Measurements from ENCODE around the gene CILP. TPM values are rescaled to one million over a fixed set of nuclear protein-coding genes. Genes with fewer than 3 reads are reported as not detected.

The CILP gene
- total RNA-seq, 1 donor = 0.21 TPM

DNA sequence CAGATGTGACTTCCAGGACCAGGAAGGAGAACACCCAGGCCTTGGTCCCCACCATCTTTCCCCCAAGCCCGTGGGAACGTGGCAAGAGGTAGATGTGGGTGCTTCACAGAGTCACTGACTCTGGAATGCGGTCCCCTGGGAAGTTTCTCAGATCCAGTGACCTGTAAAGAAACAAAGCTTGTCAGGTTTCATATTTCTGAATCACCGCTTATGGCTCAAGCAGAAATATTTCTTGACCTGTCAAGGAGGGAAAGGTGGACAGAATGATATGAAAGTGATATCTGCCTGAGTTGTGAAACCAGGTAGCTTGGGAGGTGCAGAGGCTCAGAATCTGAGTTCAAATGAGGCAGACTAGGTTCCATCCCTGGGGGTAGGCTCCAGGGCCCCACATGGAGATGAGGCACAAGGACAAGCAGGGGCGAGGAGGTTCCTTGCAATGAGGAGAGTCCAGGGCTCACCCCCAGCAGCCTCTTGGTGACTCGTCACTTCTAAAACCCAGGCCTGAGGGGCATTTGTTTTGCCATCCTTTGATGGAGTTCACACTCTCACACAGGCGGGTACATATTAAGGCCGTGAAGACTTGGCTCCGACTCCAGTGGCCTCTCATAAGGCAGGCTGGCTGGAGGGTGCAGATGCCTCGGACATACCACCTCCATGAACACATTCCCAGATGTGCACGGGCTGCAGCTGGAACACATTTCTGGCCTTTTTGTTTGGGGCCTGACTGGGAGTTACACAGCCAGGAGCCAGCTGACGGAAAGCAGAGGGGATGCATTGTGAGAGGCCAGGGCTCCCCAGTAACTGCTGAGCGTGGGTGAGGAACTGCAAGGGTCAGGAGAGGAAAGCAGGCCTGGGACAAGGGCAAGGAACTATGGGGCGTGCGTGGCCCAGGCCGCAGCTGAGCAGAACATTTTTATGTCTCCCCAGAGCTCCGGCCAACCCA, 1.3 kb downstream of the CILP start:
- no peaks in the 10 kb centered on the region for H3K27me3 ChIP-seq (ENCODE audit: insufficient read depth, low read length)
- H3K4me3 ChIP-seq (ENCODE audit: low read length) = no peak overlapping the region
- H3K9me3 ChIP-seq (ENCODE audit: low read depth, low read length) = no peaks in the 10 kb centered on the region
- H3K4me1 ChIP-seq (ENCODE audit: insufficient read depth, low read length) = no peaks in the 10 kb centered on the region

DNA sequence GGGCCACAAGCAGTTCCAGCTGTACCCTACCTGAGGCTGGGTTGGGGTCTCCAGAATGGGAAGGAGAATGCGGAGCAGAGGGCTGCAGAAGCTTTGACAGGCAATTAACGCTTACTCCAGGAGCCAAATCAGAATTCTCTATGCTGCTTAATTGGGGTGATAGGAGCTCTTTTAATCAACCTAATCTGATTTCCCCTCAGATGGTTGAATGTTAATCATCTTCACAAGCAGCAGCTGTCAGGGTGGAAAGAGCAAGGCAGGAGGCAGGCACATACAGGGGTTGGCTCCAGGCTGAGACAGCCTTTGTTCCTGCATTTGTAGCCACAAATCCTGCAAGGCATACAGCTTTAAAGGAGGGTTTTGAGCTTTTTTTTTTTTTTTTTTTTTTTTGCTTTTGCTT, 2.6 kb downstream of the CILP start:
- Histone ChIP-seq H3K27me3 (ENCODE audit: insufficient read depth, low read length) (no peaks in the 10 kb centered on the region), H3K9me3 (ENCODE audit: low read depth, low read length) (no peaks in the 10 kb centered on the region), H3K4me3 (ENCODE audit: low read length) (no peak overlapping the region), H3K4me1 (ENCODE audit: insufficient read depth, low read length) (no peaks in the 10 kb centered on the region)

DNA sequence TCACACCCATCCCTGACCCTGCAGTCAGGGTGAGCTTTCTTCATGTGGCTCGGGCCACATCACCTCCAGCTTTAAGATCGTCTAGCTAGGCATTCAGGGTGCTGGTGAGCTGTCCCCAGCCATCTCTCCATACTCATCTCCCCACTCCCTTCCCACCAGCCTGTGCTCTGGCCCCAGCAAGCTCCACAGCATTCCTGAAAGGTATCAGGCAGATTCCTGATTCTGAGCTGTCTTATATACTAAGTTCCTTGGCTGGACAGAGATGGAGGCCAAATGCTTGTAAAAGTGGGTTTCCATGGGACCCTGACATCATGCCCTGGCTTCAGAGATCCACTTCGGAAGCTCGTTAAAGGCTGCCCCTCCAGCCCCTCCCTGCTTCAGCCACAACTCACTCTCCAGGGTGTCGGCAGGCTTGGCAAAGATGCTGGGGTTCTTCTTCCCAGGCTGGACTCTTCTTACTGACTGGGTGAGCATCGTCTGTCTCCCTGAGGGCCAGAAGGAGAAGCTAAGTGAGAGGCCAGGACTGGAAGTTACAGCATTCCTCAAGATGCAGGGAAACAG, 3.9 kb downstream of the CILP start:
- no peak overlapping the region for H3K4me3 ChIP-seq (ENCODE audit: low read length)
- no peaks in the 10 kb centered on the region for H3K27me3 ChIP-seq (ENCODE audit: insufficient read depth, low read length)
- no peaks in the 10 kb centered on the region for H3K4me1 ChIP-seq (ENCODE audit: insufficient read depth, low read length)
- no peaks in the 10 kb centered on the region for H3K9me3 ChIP-seq (ENCODE audit: low read depth, low read length)

DNA sequence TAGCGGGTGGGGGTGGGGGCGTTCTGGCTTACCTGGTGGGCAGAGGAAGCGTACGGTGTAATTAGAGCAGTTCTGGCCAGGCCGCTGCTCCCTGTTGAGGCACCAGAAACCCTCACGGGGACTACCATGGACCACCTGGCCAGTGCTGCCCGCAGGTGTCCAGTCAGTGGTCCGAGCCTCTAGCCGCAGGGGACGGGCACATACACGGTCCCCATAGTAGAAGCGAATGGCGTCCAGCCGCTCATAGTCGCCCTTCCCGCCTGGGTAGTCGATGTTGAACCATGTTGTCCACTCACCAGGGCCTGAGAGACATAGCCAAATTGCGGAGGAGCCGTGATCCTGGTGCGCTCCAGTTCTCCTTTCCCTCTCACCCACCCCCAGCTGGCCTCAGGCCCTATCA, 4.5 kb downstream of the CILP start:
- Histone ChIP-seq H3K9me3 (ENCODE audit: low read depth, low read length) (no peaks in the 10 kb centered on the region), H3K4me3 (ENCODE audit: low read length) (no peak overlapping the region), H3K4me1 (ENCODE audit: insufficient read depth, low read length) (no peaks in the 10 kb centered on the region), H3K27me3 (ENCODE audit: insufficient read depth, low read length) (no peaks in the 10 kb centered on the region)

DNA sequence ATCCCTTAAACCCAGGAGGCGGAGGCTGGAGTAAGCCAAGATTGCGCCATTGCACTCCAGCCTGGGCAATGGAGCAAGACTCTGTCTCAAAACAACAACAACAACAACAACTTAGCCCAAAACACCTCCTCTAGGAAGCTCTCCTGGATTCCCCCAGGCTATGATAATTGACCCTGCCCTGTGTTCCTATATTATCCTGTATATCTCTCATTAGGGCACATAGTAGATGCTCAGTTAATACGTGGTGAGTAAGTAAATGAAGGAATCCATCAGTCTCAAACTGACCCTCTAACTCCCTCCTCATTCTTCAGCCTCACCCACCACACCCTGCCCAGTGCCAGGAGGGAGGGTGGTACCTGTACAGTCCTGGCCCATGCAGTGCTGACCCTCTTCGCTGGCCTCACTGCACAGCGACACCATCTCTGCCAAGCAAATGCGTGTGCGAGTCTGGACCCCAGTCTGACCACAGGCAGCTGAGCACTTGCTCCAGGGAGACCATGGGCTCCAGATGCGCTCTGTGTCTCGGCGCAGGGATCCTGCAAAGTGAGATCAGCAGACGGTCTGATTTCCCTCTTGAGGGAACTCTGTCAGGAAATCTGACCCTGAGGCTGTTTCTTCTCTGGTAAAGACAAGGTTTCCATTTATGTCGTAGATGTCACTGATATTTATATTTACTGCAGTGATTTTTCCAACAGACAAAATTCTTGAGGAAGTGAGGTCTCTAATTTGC, 6.2 kb downstream of the CILP start:
- H3K4me3 ChIP-seq (ENCODE audit: low read length) = no peak overlapping the region
- no peaks in the 10 kb centered on the region for H3K4me1 ChIP-seq (ENCODE audit: insufficient read depth, low read length)
- no peaks in the 10 kb centered on the region for H3K27me3 ChIP-seq (ENCODE audit: insufficient read depth, low read length)
- H3K9me3 ChIP-seq (ENCODE audit: low read depth, low read length) = no peaks in the 10 kb centered on the region

DNA sequence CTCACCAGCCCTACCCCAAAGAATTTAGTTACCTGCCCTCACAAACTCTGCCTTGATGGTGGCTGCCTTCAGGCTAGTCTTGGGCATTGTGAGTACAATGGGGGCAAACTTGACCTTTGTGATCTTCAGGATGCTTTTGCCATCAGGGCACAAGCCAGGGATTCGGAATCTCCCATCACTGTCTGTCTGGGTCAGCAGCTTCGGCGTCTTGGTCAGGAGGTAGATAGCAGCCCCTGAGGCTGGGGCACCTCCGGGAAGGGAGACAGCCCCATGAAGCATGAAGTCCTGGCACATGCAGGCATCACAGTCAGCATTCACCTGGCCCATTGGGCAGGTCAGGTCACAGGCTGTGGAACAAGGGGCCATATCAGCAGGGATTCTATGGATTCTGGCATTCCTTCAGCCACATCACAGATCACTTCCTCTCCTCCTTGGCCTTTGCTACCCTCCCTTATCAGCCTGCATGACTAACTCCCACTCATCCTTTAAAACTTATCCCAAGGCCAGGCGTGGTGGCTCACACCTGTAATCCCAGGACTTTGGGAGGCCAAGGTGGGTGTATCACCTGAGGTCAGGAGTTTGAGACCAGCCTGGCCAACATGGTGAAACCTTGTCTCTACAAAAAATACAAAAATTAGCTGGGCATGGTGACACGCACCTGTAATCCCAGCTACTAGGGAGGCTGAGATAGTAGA, 6.9 kb downstream of the CILP start:
- Histone ChIP-seq H3K27me3 (ENCODE audit: insufficient read depth, low read length) (no peaks in the 10 kb centered on the region), H3K4me3 (ENCODE audit: low read length) (no peak overlapping the region), H3K9me3 (ENCODE audit: low read depth, low read length) (no peaks in the 10 kb centered on the region), H3K4me1 (ENCODE audit: insufficient read depth, low read length) (no peaks in the 10 kb centered on the region)

DNA sequence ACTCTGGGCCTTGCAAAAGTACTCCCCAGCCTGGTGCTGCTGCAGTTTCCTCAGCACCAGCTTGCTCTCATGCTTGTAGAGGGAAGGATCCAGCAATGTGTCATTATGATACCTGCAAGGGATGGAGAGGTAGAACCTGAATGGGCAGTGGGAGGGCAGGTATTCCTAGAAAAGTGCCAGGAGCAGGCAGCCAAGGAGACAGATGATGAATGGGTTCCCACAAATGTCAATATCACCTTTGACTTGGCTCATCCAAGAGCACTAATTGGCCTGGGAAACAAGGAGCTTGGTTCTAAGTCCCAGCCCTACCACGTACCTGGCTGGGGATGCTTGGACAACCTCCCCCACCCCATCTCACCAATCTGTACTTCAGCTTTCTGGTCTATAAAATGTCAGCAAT, 9.4 kb downstream of the CILP start:
- Histone ChIP-seq H3K9me3 (ENCODE audit: low read depth, low read length) (no peaks in the 10 kb centered on the region), H3K4me3 (ENCODE audit: low read length) (no peak overlapping the region), H3K27me3 (ENCODE audit: insufficient read depth, low read length) (no peaks in the 10 kb centered on the region), H3K4me1 (ENCODE audit: insufficient read depth, low read length) (no peaks in the 10 kb centered on the region)

DNA sequence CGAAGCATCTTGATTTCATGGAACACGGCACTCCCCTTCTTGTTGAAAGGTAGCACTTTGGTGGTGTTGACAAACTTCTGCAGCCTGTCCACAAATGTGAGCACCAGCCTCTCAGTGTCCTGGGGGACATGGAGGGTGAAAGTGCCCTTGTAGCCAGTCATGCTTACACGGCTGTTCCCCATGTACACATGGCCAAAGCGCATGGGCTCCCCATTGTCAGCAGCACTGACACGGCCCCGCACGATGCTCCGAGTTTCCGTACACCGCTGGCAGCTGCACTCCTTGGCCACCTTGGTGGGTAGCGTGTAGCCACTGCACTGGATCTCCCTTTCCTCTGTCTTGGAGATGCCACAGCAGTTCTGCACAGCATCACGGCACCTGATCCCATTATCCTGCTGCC, 12.7 kb downstream of the CILP start:
- no peaks in the 10 kb centered on the region for H3K9me3 ChIP-seq (ENCODE audit: low read depth, low read length)
- no peaks in the 10 kb centered on the region for H3K4me1 ChIP-seq (ENCODE audit: insufficient read depth, low read length)
- no peaks in the 10 kb centered on the region for H3K27me3 ChIP-seq (ENCODE audit: insufficient read depth, low read length)
- H3K4me3 ChIP-seq (ENCODE audit: low read length) = no peak overlapping the region

DNA sequence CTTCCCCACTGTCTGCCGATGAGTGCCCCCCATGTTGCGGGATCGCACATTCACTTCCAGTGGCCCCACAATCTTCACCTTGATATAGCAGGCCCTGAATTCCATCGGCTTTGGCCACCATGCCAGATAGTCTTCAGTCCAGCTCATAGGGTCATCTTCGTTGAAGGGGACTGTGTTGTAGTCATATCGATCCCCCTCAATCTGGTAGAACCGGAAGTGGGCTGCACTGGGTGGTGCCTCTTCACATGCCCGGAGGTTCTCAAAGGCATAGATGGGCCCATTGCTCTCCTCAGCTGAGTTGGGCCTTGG, 14.0 kb downstream of the CILP start:
- Histone ChIP-seq H3K9me3 (ENCODE audit: low read depth, low read length) (no peaks in the 10 kb centered on the region), H3K4me1 (ENCODE audit: insufficient read depth, low read length) (no peaks in the 10 kb centered on the region), H3K4me3 (ENCODE audit: low read length) (no peak overlapping the region), H3K27me3 (ENCODE audit: insufficient read depth, low read length) (no peaks in the 10 kb centered on the region)

DNA sequence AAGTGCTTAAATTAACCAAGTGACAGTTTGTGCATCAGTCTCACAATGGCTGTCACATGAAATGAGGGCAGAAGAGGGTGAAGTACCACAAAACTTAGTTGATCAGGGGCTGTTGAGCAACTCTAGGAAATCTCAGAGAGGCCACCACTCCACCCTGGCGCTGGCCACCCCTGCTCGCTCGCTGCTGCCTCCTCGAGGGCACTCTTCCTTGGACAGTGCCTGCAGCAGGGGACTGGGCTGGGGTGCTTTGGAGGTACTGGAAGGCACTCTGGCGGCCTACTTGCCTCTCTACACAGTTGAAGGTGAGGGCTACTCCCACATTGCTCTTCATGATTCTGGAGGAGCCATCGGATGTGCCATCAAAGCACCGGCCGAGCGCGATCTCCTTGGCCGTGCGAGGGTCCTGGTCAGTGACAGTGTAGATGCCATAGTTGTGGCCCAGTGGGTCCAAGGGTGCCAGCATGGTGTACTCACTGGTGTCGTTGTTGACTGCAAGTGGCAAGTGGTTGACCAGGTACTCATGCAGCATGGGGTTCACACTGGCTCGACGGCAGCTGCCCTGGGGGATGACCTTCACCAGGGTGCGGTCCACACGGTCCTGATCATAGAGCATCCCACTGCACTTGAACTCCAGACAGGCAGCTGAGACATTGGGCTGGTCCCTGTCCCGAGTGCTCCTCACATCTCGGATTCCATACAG, 14.5 kb downstream of the CILP start:
- H3K4me1 ChIP-seq (ENCODE audit: insufficient read depth, low read length) = no peaks in the 10 kb centered on the region
- H3K27me3 ChIP-seq (ENCODE audit: insufficient read depth, low read length) = no peaks in the 10 kb centered on the region
- no peaks in the 10 kb centered on the region for H3K9me3 ChIP-seq (ENCODE audit: low read depth, low read length)

DNA sequence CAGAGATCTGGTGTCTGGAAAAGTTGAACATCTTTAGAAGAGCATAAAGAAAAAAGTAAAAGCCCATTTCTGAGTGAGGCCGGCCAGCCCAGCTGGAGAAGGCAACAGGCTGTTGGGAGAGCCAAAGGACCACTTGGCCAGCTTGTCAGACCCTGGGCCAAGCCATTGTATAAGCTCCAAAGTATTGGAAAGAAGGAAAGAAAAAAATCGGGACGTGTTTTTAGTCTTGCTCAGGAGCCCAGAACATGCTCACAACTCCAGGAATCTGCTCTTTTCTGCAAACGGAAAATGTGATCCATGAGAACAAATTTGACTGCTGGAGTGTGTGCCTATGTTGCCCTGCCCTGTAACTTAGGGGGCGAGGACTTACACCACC, 15.7 kb downstream of the CILP start:
- H3K4me1 ChIP-seq (ENCODE audit: insufficient read depth, low read length) = no peaks in the 10 kb centered on the region
- no peaks in the 10 kb centered on the region for H3K9me3 ChIP-seq (ENCODE audit: low read depth, low read length)
- H3K27me3 ChIP-seq (ENCODE audit: insufficient read depth, low read length) = no peaks in the 10 kb centered on the region
- H3K4me3 ChIP-seq (ENCODE audit: low read length) = no peak overlapping the region

More for the DNA sequence above, 14.5 kb downstream of the CILP start:
- no peak overlapping the region for H3K4me3 ChIP-seq (ENCODE audit: low read length)

DNA sequence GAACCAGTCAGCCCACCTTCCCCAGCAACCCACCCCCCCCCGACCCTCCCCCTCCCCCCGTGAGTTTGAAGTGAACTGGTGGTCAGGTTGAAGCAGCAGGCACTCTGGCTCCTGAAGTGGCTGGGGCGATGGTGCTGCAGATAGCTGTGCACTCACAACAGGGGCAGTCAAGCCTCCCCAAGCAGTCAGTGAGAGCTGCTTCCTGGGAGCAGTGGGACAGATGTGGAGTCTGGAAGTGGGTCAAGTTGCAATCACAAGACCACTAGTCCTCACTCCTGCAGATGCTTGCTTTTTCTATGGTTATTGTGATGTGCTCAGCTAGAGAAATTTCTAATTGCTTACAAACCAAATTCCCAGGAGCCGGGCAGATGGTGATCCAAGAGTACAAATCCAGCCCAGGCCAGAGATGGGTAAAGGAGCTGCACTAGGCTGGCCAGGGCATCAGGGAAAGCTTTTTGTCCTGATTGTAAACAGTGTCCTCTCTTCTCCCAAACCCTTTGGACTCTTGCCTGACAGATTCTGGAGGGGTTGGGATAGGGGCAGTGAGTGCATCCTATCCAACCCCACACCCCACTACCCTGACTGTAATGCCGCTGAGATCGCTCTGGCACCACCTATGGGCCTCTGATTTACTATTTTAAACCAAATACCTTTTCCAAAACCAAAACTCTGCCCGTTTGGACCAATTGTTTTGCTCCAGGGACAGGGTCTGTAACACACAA, 16.3 kb downstream of the CILP start:
- Histone ChIP-seq H3K4me3 (ENCODE audit: low read length) (no peak overlapping the region), H3K9me3 (ENCODE audit: low read depth, low read length) (no peaks in the 10 kb centered on the region), H3K27me3 (ENCODE audit: insufficient read depth, low read length) (no peaks in the 10 kb centered on the region), H3K4me1 (ENCODE audit: insufficient read depth, low read length) (no peaks in the 10 kb centered on the region)

DNA sequence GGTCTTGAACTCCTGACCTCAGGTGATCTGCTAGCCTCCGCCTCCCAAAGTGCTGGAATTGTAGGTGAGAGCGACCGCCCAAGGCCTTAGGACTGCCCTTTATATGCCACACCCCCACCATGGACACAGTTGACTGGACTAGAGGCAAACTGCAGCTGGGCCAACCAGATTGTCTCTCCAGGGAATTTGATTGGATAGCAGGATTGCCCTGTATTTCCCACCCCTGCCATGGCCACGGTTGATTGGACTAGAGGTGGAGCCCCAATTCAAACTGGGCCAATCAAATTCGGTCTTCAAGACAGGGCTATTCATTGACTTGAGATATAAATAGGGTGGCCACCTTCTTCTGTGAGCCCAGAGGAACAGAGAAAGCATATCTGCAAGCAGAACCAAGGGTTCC, 19.3 kb downstream of the CILP start:
- H3K4me3 ChIP-seq (ENCODE audit: low read length) = no peak overlapping the region
- H3K4me1 ChIP-seq (ENCODE audit: insufficient read depth, low read length) = no peaks in the 10 kb centered on the region
- H3K9me3 ChIP-seq (ENCODE audit: low read depth, low read length) = no peaks in the 10 kb centered on the region
- H3K27me3 ChIP-seq (ENCODE audit: insufficient read depth, low read length) = no peaks in the 10 kb centered on the region

DNA sequence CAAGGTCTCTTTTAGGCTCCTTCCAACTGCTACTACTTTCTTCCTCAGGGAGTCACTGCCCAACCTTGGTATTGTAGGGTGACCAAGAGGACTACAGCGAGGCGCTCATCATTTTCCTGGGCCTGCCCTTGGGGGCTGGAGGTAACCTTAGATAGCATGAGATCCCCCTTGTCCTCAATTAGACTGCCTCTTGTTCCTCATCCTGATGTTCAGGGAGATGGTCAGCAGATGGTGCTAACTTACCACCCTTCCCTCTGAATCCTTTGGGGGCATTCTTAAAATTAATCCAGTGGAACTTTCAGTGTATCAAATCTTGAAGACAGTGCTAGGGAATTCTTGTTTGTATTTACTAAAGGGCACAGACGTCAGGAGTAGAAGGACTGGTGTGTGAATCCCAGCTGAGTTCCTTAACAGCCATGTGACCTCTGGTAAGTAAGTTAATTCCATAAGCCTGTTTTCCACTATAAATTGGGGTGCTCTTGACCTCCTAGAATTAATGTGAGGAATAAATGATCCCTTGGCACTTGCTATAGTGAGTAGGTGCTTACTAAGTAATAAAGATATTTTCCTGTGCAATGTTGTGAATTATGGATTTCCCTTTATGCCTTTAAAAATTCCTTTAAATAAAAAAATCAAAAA, 22.1 kb downstream of the CILP start:
- Histone ChIP-seq H3K4me1 (ENCODE audit: insufficient read depth, low read length) (peaks cover 5% of the 10 kb centered on the region), H3K27me3 (ENCODE audit: insufficient read depth, low read length) (no peaks in the 10 kb centered on the region), H3K4me3 (ENCODE audit: low read length) (no peak overlapping the region), H3K9me3 (ENCODE audit: low read depth, low read length) (no peaks in the 10 kb centered on the region)

Measured in mononuclear cell (primary cell).